ENCODE measurements around the gene HOXA11.
A peak's percentile ranks its signal among the peaks of the same experiment; 100 is the strongest.

HOXA11 gene

DNA sequence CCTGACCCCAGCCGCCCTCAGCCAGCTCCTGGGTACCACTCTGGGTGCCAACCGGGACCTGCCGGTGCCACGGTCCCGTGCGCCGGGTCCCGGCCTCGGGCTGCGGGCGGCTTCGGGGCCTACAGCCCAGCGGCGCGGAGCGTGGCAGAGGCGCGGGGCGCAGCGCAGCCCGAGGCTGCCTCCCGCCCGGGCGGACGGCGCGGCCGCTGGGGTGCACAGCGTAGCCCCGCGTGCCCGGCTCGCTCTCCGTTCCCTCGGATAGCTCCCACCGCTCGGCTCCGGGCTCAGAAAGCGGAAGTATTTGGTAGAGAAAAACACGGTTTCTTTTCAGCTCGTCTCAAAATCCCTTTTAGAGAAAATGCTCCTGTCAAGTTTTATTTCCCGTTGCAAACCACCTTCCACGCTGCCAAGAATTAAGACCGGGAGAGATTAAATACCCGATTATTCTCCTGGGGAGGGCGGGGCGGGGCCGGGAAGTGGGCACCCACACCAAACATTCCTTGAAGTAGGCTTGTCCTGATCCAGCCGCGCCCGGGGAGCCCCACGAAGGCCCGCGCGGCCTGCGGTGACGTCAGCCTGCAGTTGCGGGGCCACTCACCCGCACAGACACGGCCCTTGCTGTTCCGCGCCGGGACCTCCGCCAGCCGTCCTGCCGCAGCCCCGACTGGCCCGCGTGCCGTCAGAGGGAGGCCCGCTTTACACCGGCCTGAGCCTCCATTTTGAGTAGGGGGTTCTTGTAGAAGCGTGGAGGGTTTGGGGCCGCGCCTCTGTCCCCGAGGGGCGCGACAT, 7.7 kb upstream of the HOXA11 start:
- DNase-seq = no peak

DNA sequence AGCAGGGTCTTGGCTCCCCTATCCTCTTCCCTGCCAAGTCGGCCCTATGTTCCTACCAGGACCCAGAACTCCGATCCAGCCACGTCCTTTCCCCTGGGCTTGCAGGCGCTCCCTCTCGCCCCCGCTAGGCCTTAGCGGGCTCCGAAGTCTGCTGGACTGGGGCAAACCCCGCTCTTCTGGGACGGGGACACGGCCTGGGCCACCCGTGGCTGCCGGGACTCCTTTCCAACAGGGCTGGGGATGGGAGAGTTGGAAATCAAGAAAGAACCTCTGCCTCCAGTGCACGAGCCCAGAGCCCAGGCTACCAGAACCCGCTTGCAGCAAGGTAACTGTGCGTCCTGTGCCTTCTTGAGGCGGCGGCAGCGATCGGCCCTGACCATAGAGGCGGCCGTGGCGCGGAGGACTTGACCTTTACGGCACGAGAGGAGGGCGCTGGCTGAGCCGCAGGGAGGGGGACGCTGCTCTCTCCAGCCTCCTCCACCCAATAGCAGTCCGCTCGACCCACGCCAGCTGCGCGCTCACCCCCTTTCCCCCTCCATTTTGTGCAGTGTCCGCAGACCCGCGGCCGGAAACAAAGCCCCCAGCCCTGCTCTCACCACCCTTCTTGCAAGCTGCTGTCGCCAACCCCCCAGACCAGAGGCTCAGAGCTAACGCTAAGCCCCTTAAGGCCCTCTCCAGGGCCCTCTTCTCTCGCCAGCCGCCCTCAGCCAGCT, 7.0 kb upstream of the HOXA11 start:
- no peak for DNase-seq

DNA sequence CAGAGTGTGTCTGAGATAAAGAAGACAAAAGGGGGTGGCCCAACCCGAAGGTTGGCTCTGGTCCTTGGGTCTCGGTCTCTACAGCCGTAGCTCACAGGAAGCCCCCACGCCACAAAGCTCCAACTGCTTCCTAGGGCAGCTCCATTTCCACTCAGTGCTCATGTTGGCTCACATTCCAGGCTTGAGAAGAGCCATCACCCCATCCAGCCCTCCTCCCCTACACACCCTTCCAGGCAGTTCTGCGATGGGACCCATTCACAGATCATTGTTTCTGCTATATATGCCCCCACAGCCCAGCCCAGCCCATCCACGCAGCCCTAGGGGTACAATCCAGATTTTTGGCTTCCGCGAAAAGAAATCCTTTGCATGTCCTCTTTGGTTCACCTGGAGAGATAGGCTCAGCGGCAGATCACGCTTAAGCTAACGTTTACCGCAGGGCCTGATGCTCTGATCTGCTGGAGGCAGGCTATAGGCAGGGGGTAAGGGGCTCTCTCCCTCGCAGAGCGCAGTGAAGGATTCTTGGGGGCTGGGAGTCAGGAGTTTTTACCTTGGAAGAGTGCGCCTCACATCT, 6.2 kb upstream of the HOXA11 start:
- DNase-seq = no peak

DNA sequence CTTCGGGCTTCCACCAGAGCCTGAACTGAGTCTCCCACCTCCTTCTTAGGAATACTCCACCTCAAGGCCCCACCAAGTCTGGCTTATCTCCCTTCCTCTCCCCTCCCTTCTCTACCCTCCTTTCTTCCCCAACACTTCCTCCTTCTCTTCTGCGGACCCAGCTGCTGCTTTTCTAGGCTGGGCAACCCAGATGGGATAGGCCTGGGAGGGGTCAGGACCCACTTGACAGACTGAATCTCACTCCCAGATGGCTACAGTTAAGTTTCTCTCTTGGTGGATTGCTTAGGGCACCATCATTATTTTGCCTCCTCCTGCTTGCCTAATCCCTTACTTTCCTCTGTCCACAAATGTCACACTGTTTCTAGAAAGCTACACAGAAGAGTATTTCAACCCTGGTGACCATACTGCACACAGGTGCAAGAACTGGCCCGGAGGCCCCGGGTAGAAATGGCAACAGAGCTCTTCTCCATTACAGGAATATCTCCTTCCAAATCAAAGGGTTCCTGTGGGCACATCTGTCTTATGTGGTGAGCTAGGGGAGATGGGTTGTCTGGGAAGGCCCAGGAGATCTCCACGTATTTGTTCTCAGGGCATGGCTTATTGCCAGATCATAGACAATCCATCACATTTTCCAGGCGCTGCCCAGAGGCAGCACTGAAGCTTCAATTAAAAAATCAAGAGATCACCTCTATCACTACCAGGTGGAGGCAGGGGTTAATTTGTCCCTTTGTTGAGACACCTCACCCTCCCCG, 5.1 kb upstream of the HOXA11 start:
- no peak for DNase-seq

DNA sequence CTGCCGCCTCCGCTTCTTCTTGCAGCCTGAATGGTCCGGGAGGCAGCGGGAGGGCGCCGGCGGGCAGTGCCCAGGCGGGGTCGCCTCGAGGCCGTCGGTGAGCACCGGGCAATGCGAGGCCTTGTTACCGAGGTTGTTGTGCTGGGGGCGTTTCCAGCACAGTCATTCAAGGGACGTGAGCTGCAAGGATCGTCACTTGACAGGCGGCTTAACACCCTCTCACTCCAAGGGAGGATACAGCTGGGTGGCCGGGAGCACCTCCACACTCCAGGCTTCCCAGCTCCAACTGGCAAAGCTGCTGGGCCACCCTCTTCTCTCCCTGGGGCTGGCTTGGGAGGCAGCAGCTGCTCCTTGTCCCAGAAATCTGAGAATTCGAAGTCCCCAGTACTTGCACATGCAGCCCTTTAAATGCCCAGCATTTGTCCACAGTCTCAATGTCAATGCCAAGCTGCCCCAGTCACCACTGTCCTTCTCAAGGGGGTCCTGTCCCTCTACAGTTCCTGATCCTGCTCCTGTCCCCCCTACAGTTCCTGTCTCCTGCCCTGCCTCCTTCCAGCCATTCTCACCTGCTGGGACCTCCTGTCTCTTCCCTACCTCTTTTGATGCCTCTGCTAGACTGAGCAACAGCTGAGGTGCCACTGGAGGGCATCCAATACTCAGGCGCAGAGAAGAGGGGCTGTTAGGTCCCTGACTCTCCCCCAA, 4.4 kb upstream of the HOXA11 start:
- no peak for DNase-seq

DNA sequence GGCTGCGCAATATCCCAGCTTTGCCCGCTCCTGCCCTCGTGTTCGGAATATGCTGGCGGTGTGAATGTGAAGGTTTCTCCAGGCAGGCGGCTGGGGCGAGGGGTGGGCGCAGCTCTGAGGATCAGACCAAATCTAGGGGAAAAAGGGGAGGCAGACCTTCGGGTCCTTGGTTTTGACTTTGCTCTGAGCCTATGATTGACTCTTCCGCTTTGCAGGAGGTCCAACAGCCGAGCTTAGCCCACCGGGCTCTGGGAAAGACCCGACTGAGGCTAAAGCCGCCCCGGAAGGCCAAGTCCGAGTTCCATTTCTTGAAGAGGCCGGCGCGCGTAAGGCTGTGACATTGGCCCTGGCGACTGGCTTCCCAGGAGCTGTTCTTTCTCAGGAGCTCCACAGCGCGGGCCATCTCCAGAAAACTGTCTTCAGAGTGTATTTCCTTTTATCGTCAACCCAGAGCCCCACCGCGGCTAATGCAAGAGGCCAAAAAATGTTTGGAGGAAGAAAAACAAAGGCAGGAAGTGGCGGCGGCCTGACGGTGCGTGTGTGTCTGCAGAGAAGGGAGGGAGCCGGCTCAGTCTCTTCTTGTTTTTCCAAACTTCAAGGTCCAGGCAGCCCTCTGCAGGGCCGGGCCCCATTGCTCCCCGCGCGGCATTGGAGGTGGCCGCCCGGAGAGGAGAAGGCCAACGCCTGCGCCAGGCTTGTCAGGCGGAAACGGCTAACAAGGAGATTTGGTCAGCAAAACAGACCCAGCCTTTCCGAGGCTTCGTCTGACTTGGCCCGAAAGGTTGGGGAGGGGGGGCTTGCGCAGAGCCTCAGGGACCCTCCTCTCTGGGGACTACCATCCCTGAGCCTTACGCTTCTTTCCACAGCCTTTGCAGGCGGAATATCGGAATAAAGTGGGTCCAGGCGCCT, 3.6 kb upstream of the HOXA11 start:
- DNase-seq = no peak

DNA sequence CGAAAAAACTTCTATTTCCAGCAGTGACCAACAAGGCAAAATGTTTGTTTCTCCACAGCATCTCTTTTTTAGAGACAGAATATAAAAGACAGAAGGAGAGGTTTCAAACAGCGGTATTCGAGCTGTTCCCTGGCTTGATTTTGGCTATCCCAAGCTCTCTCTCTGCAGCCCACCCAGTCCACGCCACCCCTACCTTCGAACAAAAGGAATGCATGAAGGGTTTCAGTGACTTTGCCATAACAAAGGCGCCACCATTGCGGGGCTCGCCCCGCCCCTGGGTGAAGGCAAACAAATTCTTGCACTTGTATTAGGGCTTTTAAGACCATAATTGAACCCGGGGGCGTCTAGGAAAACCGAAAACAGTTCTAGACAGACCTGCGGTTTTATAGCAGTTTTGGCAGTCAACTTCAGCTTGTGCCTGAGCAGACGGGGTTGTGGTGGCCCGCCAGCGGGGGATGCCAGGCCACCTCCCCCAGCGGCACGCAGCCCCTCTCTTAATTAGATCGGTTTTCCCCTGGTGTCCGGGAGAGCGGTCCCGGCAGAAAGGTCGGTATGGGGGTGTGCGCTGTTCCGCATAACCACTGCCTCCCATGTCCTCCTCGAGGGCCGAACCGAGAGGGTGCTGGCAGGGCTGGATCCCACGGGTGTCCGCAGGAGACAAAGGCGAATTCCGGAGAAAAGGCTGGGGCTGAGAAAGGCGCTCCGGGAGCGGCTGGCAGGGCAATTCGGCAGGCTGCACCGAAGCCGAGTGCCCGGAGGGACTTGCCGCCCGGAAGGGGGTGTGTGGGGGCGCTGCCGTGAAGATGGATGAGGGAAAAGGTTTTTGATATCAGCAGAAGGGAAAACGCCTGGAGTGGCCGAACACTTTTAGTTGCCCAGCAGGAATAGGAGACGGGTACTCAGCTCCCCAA, 2.7 kb upstream of the HOXA11 start:
- DNase-seq = no peak

DNA sequence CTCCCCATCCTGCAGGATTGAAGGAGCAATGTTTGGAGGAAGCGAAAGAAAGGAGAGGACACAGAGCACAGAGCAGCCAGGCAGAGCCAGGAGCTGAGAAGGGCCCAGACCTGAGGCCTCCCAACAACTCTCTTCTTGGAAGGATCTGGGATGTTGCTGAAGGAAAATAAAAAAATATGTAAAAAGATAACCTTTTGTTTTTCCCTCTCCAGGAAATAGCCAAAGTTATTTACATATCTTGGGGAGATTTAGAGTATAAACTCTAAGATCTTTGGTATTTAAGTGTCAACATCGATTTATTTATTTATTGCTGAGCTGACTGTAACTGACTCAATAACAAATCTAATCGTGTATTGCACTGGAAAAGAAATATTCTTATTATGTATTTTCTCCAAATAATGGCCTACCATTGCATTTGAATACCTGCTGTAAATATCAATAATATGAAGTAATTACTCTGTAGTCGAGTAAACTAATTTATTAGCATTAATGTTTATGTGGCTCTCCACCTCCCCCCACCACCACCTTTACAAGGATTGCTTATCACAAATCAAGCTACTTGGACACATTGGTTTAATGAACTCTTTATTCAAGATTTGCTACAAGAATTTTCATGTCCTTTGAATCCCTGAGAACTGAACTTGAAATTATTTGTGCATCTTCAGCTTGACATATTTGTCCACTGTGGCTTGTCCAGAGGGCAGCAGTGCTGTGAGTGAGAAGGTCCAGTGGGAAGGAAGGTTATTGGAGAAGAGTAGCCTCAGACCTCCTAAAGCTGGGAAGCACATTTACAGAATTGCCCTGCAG, 1.8 kb upstream of the HOXA11 start:
- DNase-seq = no peak

DNA sequence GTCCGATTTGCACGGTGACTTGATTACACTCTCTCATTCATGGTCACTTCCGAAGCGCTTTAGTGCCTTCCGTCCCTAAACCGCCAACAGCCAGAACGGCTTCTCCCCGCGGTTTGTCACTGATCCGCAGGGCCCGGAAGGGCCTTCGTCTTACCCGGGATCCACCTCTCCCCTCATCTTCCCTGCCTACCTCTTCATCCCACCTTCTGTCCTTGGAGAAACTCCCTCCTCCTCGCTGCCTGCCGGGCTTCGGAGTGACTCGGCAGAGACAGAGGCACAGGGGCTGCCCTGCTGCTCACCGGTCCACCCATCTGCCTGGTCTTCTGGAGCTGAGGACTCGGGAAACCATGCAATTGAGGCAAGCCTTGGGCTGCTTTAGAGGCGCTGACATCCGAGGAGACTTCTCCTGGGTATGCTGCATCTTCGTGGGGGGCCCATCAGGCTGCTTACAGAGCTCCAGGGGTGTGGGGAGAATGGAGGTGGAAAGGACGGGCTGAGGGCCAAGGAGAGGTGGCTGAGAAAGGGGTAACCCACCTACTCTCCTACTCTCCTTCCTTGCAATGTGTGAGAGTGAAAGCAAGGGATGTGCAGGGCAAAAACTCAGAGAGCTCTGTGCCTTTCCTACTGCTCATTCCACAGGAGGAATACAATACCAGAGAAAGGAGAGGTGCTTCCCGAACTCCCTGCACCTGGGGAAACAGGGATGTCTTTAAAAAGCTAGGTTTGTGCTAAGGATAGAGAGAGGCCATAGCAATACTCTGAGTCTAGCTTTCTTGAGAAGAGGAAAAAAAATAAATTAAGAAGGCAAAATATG, 1.0 kb upstream of the HOXA11 start:
- no peak for DNase-seq

DNA sequence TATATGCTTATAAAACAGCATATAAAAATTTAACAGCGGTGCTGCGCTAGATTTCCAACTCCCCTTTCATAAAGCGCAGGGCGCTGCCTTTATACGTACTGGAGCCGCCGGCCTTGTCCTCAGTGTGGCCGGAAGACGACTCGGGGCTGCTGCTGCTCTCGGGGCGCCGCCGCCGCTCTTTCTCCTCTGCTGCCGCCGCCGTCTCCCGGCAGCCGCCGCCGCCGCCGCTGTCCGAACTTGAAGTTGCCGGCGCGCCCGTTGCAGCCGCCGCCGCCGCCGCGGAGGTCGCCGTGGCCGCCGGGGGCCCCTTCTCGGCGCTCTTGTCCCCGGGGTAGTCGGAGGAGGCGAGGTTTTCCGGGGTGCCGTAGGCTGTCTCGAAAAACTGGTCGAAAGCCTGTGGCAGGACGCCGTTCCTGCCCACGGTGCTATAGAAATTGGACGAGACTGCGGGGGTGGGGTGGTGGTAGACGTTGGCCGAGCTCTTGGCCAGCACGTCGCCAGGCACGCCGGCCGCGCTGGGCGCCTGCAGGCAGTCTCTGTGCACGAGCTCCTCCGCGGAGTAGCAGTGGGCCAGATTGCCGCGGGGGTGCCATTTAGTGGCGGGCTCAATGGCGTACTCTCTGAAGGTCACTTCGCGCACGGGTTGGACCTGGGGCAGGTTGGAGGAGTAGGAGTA, 557 bp downstream of the HOXA11 start:
- peak; percentile 22 for DNase-seq

DNA sequence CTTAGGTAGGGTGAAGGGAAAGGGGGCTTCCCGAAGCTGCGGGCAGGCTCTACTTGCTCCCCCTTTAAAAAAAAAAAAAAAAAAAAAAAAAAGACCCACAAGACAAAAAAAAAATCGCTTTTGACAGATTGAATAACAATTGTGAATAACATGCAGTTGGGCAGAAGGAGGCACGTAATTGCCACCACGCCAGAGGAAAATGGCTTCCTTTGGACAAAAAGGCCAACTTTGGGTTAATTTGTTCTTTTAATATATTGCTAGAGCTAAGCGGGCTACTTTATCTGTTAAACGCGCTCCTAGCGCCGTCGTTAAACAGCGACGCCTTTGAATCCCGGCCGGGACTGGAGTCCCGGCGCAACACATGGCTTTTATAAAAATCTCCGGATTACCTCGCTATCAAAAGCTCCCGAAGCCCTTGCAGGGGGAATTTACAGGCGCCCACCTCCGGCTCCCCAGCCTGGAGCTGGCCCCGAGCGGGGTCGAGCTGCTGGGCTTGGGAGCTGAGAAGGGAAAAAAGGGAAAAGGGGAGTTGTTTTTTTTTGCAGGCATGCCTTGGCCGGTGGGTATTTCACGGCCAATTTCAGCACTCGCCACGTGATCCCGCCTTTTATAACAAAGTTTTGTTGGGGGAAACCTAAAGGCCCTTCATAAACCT, 1.2 kb downstream of the HOXA11 start:
- DNase-seq = no peak

DNA sequence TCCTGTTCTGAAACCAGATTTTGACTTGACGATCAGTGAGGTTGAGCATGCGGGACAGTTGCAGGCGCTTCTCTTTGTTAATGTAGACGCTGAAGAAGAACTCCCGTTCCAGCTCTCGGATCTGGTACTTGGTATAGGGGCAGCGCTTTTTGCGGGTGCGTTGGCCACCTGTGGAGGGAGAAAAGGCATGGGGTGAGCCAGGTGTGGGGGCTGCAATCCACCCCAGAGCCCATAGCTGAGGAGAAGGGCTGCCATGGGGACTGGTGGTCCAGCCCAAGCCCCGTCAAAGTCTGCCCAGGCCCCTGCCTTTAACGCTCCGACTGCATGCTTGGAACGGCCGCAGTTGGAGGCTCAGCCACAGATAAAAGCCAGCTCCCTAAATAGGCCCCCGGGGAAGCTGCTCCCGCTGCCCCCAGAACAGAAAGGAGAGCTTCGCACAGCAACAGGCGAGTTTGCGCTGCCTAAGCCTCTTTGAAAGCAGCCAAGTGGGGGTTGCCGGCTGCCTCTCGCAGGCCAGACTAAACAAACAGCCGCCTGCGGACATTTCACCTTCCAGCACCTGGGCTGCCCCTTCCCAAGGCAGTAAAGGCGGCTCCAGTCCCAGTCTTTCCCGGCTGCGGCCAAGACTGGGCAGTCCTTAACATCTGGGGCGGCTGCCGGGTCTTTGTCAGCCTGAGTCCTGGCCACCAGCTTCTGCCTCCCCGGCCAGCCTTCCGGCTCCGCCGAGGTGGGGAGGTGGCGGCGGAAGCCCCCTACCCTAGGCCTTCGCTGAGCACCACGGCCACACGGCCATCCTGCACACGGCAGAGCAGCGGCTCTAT, 2.0 kb downstream of the HOXA11 start:
- no peak for DNase-seq

DNA sequence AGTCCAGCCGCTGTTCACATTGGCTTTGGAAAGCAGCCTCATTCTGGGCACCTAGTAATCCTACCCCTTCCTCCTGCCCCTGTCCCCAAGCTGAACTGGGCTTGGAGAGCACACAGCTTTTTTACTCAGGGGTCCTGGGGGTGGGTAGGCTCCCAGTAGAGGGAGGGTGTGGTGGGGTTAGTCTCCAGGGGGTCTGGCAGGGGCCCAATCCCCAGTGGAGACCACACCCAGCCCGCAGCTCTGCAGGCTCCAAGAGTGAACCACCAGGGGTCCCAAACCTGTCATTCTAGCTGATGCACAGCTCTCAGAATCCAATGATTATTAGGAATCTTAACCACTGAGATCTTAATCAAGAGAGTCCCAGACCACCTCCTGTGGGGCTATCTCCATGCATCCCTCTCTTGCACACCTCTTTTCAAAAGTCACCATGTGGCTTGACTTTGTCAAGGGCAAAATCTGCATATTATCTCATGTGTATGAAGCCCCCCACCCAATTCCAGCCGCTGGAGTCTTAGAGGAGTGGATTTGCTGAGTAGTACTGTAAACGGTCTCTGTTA, 2.7 kb downstream of the HOXA11 start:
- DNase-seq = no peak

DNA sequence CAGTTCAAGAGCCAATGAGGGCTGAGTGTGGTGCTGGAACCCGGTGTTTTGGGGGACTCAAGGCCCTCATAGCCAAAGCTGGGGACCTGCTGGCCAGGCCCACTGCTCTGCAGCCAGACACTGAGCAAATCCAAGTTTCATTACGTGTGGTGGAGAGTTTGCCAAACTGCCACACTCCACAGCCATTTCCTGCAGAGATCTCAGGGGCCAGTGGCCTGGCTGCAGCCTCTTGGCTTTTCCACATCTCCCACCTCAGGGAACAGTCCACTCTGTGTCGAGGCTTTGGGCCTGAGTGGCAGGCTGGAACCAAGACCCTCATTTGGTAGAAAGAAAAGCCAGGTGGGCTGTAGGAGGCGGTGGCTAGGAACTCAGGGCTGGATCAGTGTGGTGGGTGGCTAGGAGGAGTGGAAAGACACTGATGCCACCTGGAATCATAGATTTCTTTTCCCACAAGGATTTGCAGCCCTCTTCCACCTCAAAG, 3.2 kb downstream of the HOXA11 start:
- DNase-seq = no peak

DNA sequence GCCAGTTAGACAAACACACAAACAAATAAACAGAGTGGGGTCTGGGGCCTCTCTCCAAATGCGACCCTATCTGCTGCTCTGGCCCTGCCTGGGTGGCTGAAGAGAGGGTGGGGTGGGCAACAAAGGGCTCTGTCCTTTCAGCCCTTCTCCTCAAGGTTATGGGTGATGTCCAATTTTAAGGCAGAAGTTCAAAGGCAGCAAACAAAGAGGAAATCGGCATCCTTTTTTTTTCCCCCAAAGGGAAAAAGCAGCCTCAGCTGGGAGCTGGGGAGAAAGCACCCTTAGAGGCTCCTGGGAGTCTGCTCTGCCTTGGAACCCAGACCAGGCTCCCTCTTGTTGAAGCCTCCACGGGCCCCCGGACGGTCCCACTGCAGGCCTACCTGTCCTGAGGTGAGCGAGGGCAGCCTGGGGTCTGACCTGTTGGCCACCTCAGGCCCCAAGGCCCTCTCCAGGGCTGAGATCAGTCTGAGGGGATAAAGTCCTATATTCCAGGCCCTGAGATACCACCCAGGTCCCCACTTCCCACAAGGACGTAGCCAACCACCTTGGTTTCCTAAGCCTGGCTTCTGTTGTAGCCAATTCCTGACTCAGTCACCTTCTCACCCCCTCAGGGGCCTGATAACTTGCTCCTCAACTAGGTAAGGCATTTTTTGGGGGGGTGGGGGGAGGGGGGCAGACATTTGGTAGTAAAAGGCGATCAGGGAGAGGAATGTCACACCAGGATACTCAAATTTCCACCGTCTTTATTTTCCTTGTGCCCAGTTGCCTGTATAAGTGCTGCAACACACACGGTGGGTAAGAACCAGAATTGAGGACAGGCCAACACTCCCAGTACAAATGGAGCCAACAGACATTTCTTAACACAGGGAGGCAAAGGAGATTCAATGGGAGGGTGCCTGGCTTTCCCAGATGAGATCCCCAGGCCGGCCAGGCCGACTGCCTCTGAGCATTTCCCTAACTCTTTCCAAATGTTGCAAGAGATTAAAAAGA, 4.3 kb downstream of the HOXA11 start:
- no peak for DNase-seq

Measured in activated CD4-positive, alpha-beta T cell treated with anti-CD3 and anti-CD28 coated beads, Interleukin-10, Interleukin-2, amounts not matched to agents 100 ng/mL and 50 ng/mL, durations not matched to agents 16 hours and 8 hours (primary cell).